Keratinocyte (primary cell): ENCODE data around the gene BEND5. TPM values are rescaled to one million over a fixed set of nuclear protein-coding genes. Genes with fewer than 3 reads are reported as not detected.

Experiments used
- DNase-seq: peaks from one replicate; pipeline ENCODE4 v3.0.0-alpha.2; 2011; ENCODE audit warnings: low read depth, missing footprints, low spot score
- FAIRE-seq: peaks from 2 replicates; lab custom pipeline; 2011; peaks lifted over from hg19 to GRCh38; lab: Jason Lieb, UNC
- H2AFZ ChIP-seq: 2 replicates; pipeline ENCODE4 v1.6.0; 2012; ENCODE audit warnings: low read length, control low read depth, inconsistent platforms; ENCODE audit not compliant: control insufficient read depth
- H3K27ac ChIP-seq: 2 replicates; pipeline ENCODE4 v1.5.1; 2011; ENCODE audit warnings: low read length; ENCODE audit not compliant: control insufficient read depth, insufficient read depth
- H3K27me3 ChIP-seq: 3 replicates; pipeline ENCODE4 v1.6.0; 2011; ENCODE audit warnings: low read length; ENCODE audit not compliant: control insufficient read depth, insufficient read depth; ENCODE audit errors: extremely low read depth
- H3K36me3 ChIP-seq, 2 experiments: 2 replicates in 1 of 2; 3 replicates in 1 of 2; pipeline ENCODE4 v1.5.1; 2011; ENCODE audit warnings: low read length in 2 of 2, mild to moderate bottlenecking in 1 of 2; ENCODE audit not compliant: control insufficient read depth in 2 of 2, insufficient read depth in 2 of 2; ENCODE audit errors: extremely low read depth in 1 of 2
- H3K4me1 ChIP-seq: 3 replicates; pipeline ENCODE4 v1.5.1; 2011; ENCODE audit warnings: low read length; ENCODE audit not compliant: control insufficient read depth, insufficient read depth; ENCODE audit errors: extremely low read depth
- H3K4me2 ChIP-seq: 3 replicates; pipeline ENCODE4 v1.6.0; 2011; ENCODE audit warnings: low read depth, low read length; ENCODE audit not compliant: control insufficient read depth, insufficient read depth; ENCODE audit errors: extremely low read depth
- H3K4me3 ChIP-seq, 3 experiments: fragments of 200-600 bp in 1 of 3; sonication (generic) in 1 of 3; 2 replicates in 2 of 3; 3 replicates in 1 of 3; pipeline ENCODE4 v1.5.1; 2011 to 2016; ENCODE audit warnings: low read length in 3 of 3, mild to moderate bottlenecking in 3 of 3, control low read depth in 2 of 3, inconsistent platforms in 1 of 3, low read depth in 1 of 3, mixed read lengths in 1 of 3, mixed run types in 1 of 3, moderate library complexity in 1 of 3; ENCODE audit not compliant: control insufficient read depth in 2 of 3, insufficient read depth in 2 of 3; ENCODE audit errors: extremely low read depth in 1 of 3
- H3K79me2 ChIP-seq: 2 replicates; pipeline ENCODE4 v1.6.0; 2012; ENCODE audit warnings: low read length; ENCODE audit not compliant: control insufficient read depth, insufficient read depth
- H3K9ac ChIP-seq: 3 replicates; pipeline ENCODE4 v1.6.0; 2011; ENCODE audit warnings: low read length; ENCODE audit not compliant: control insufficient read depth, insufficient read depth; ENCODE audit errors: extremely low read depth
- H3K9me1 ChIP-seq: 3 replicates; pipeline ENCODE4 v1.6.0; 2011; ENCODE audit warnings: low read length; ENCODE audit not compliant: control insufficient read depth, insufficient read depth; ENCODE audit errors: extremely low read depth
- H3K9me3 ChIP-seq: 2 replicates; pipeline ENCODE4 v1.5.1; 2012; ENCODE audit warnings: low read depth, low read length; ENCODE audit not compliant: control insufficient read depth
- H4K20me1 ChIP-seq: 3 replicates; pipeline ENCODE4 v1.6.0; 2011; ENCODE audit warnings: low read length; ENCODE audit not compliant: control insufficient read depth, insufficient read depth; ENCODE audit errors: extremely low read depth
- EZH2 ChIP-seq: IDR thresholded peaks from one replicate; pipeline ENCODE4 v1.6.1; 2012; ENCODE audit warnings: inconsistent platforms, mild to moderate bottlenecking, low read length, moderate library complexity
- dilution Hi-C: fragments of 300-500 bp; cut with MboI; formaldehyde crosslinking; loops from one replicate; pipeline ENCODE4 v1.7.0; 2020; ENCODE audit warnings: low sequenced_read_pairs; ENCODE audit not compliant: extremely low pct_ligation_motif_present
- polyA plus RNA-seq, 5 experiments: library from polyadenylated mRNA; depleted of rRNA in 3 of 5; stranded (reverse) in 3 of 5; stranded (forward) in 1 of 5; unstranded in 1 of 5; fragments of >200 nt; gene quantifications; 1 replicate in 1 of 5; 2 replicates in 3 of 5; 3 replicates in 1 of 5; pipeline versions ENCODE4 v1.2.1 to v1.2.3, GENCODE V29; 2011 to 2012; ENCODE audit warnings: missing spikeins in 2 of 5, low read depth in 1 of 5, low replicate concordance in 1 of 5
- TF ChIP-seq, protein P1 (sequence below), 3 experiments: IDR thresholded peaks in 1 of 3; conservative IDR thresholded peaks in 1 of 3; optimal IDR thresholded peaks in 1 of 3; 2 replicates in 2 of 3; 3 replicates in 1 of 3; pipeline versions ENCODE3 to v1.5.1; 2011; ENCODE audit warnings: low read length in 3 of 3, mild to moderate bottlenecking in 3 of 3, moderate library complexity in 2 of 3, control low read depth in 1 of 3, inconsistent platforms in 1 of 3; ENCODE audit not compliant: insufficient read depth in 2 of 3; ENCODE audit errors: extremely low read depth in 1 of 3

Gene BEND5
- polyA plus RNA-seq, 1 donor (not counting 4 experiments of a cell fraction or from before 2014, with no cell fraction given): not detected

DNA sequence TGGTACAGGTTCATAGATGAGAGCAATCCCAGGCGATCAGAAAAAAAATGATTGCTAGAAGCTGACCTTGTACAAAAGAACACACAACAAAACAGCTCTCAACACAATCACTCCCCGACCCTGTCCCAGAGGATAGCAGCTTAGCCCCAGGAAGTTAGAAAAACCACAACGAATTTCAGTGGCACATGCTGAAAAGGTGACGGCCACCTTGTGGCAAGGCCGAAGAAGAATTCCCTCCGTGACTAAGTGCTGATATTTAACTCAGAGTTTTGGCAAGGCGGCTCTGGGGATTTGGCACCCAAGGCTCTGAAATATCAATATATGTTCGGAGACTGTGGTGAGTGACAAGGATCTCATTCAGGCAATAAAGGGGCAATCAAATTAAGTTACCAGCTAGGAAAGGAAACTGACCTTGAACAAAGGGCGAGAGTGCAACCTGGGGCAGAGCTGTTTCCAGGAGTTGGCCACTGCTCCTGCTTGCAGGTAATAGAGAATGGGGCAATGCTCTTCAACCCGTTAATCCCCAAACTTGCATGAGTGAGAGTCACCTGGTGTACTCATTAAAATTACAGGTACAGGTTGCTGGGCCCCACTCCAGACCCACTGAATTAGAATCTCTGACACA lies 96.2 kb downstream of the BEND5 start:
- Histone ChIP-seq H3K9ac (no peak overlapping the region), H4K20me1 (no peaks in the 10 kb centered on the region), H3K9me1 (no peaks in the 10 kb centered on the region), H3K27me3 (no peaks in the 10 kb centered on the region), H3K79me2 (no peaks in the 10 kb centered on the region), H2AFZ (no peak overlapping the region), H3K9me3 (no peaks in the 10 kb centered on the region), H3K27ac (no peak overlapping the region), H3K4me1 (peaks cover under 1% of the 10 kb centered on the region), H3K4me3 (no peak overlapping the region), H3K36me3 (no peaks in the 10 kb centered on the region), H3K4me2 (no peak overlapping the region)
- FAIRE-seq: no peak
- TF ChIP-seq EZH2: no peak
- TF ChIP-seq, protein P1, sequence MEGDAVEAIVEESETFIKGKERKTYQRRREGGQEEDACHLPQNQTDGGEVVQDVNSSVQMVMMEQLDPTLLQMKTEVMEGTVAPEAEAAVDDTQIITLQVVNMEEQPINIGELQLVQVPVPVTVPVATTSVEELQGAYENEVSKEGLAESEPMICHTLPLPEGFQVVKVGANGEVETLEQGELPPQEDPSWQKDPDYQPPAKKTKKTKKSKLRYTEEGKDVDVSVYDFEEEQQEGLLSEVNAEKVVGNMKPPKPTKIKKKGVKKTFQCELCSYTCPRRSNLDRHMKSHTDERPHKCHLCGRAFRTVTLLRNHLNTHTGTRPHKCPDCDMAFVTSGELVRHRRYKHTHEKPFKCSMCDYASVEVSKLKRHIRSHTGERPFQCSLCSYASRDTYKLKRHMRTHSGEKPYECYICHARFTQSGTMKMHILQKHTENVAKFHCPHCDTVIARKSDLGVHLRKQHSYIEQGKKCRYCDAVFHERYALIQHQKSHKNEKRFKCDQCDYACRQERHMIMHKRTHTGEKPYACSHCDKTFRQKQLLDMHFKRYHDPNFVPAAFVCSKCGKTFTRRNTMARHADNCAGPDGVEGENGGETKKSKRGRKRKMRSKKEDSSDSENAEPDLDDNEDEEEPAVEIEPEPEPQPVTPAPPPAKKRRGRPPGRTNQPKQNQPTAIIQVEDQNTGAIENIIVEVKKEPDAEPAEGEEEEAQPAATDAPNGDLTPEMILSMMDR (optimal IDR thresholded peaks at IDR 0.05 in 1 of 3, IDR thresholded peaks at IDR 0.05 in 1 of 3, conservative IDR thresholded peaks at IDR 0.05 in 1 of 3; ENCODE audit: extremely low read depth in 1 of 3, insufficient read depth in 2 of 3, low read length in 3 of 3): no peak
- DNase-seq: no peak
- dilution Hi-C loops: no loop called here

DNA sequence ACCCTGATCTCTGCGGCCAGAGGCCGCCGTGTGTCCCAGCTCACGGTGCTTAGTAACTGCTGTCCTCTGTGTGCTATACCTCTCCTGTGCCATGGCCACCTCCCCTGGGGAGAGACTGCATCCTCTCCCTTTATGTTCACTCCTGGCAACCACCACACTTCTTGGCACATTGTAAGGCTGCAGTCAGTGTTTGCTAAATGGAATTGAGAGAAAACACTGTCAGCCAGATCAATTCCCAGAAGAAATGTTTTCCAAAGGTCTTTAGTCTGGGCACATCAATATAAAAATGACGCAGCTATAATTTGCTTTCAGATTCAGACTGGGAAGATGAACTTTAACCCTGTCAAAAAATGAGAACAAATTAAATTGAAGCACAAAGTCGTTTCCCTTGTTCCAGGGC lies 96.8 kb downstream of the BEND5 start:
- Histone ChIP-seq H3K27ac (no peak overlapping the region), H3K9me1 (no peaks in the 10 kb centered on the region), H3K79me2 (no peaks in the 10 kb centered on the region), H3K4me3 (no peak overlapping the region), H3K27me3 (no peaks in the 10 kb centered on the region), H3K4me2 (no peak overlapping the region), H2AFZ (no peak overlapping the region), H3K9ac (no peak overlapping the region), H3K36me3 (no peaks in the 10 kb centered on the region), H4K20me1 (no peaks in the 10 kb centered on the region), H3K9me3 (no peaks in the 10 kb centered on the region), H3K4me1 (peaks cover 7% of the 10 kb centered on the region)
- DNase-seq (no peak), FAIRE-seq (no peak)
- TF ChIP-seq, protein P1 (optimal IDR thresholded peaks at IDR 0.05 in 1 of 3, IDR thresholded peaks at IDR 0.05 in 1 of 3, conservative IDR thresholded peaks at IDR 0.05 in 1 of 3; ENCODE audit: extremely low read depth in 1 of 3, insufficient read depth in 2 of 3, low read length in 3 of 3): no peak
- TF ChIP-seq EZH2: no peak
- dilution Hi-C loops: no loop called here
